Measurements from ENCODE around the gene WDR1.

DNA sequence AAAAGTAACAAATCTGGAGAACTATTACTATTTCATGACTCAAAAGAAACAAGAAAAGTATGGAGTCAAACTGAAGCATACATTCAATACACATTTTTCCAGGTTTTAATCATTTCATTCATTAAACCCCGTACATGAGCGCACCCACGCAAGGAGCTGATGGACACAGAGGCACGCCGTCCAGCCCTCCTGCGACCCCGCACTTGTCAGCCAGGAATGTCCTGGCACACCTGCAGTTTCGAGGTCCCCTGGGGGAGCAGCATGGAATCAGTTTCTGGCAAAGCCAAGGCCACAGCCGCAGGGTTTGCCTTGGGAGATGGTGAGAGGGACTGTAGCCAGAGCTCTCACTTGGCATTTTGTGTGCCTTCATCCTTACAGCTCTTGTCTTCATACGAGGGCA is 82.5 kb downstream of the WDR1 start:
- TF ChIP-seq, protein P1, sequence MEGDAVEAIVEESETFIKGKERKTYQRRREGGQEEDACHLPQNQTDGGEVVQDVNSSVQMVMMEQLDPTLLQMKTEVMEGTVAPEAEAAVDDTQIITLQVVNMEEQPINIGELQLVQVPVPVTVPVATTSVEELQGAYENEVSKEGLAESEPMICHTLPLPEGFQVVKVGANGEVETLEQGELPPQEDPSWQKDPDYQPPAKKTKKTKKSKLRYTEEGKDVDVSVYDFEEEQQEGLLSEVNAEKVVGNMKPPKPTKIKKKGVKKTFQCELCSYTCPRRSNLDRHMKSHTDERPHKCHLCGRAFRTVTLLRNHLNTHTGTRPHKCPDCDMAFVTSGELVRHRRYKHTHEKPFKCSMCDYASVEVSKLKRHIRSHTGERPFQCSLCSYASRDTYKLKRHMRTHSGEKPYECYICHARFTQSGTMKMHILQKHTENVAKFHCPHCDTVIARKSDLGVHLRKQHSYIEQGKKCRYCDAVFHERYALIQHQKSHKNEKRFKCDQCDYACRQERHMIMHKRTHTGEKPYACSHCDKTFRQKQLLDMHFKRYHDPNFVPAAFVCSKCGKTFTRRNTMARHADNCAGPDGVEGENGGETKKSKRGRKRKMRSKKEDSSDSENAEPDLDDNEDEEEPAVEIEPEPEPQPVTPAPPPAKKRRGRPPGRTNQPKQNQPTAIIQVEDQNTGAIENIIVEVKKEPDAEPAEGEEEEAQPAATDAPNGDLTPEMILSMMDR (IDR thresholded peaks at IDR 0.05): no peak
- no peak for TF ChIP-seq EP300 (IDR thresholded peaks at IDR 0.05)

All from gastroesophageal sphincter (tissue), 3 donors.